K562 (cell line): ENCODE results near the gene RNF181. TPM values are rescaled to one million over a fixed set of nuclear protein-coding genes. Genes with fewer than 3 reads are reported as not detected.
A peak's percentile ranks its signal among the peaks of the same experiment; 100 is the strongest.

Experiments used
- BCLAF1 ChIP-seq, 2 experiments: fragments of 450-650 bp in 1 of 2; IDR thresholded peaks; 2 replicates each; pipeline ENCODE4 v1.6.1; 2011 to 2017; ENCODE audit warnings: low read depth in 2 of 2, antibody characterized with exemption in 1 of 2, borderline replicate concordance in 1 of 2, low read length in 1 of 2, mild to moderate bottlenecking in 1 of 2, mixed read lengths in 1 of 2; ENCODE audit not compliant: control insufficient read depth in 1 of 2
- CHD2 ChIP-seq: IDR thresholded peaks from 2 replicates; pipeline ENCODE4 v1.6.1; 2011; ENCODE audit warnings: low read depth, low read length
- E2F3 ChIP-seq: fragments of 250-450 bp; sonication (Bioruptor Pico); IDR thresholded peaks from 2 replicates; pipeline ENCODE4 v1.4.0; 2020; ENCODE audit warnings: mild to moderate bottlenecking
- GABPB2 ChIP-seq: fragments of 250-450 bp; sonication (Bioruptor Pico); conservative IDR thresholded peaks from 2 replicates; pipeline ENCODE4 v1.5.1; 2021; ENCODE audit warnings: mild to moderate bottlenecking
- HDAC1 ChIP-seq, 2 experiments: fragments of 450-650 bp; IDR thresholded peaks; 2 replicates each; pipeline ENCODE4 v1.6.1; 2016 to 2017; ENCODE audit warnings: inconsistent platforms in 1 of 2, mild to moderate bottlenecking in 1 of 2, moderate library complexity in 1 of 2
- KLF13 ChIP-seq: fragments of 450-650 bp; IDR thresholded peaks from 2 replicates; pipeline ENCODE4 v1.6.1; 2016; ENCODE audit warnings: missing genetic modification characterization, low read depth, mild to moderate bottlenecking, missing compliant biosample characterization, moderate library complexity, borderline replicate concordance
- NFATC3 ChIP-seq: fragments of 450-650 bp; IDR thresholded peaks from 2 replicates; pipeline ENCODE4 v1.6.1; 2017; ENCODE audit warnings: mild to moderate bottlenecking
- NR2C2 ChIP-seq, 2 experiments: fragments of 200-800 bp in 1 of 2; sonication (Bioruptor generic) in 1 of 2; sonication (generic) in 1 of 2; formaldehyde crosslinking in 1 of 2; IDR thresholded peaks; 2 replicates each; pipeline versions ENCODE4 v1.6.1 to v1.8.0; 2016 to 2022; ENCODE audit warnings: mild to moderate bottlenecking in 1 of 2, missing compliant biosample characterization in 1 of 2, missing genetic modification characterization in 1 of 2, missing genetic modification reagents in 1 of 2
- PHF20 ChIP-seq: fragments of 450-650 bp; IDR thresholded peaks from 2 replicates; pipeline ENCODE4 v1.6.1; 2018; ENCODE audit not compliant: partially characterized antibody
- PKNOX1 ChIP-seq: fragments of 450-650 bp; IDR thresholded peaks from 2 replicates; pipeline ENCODE4 v1.6.1; 2016
- POLR2AphosphoS5 ChIP-seq: IDR thresholded peaks from 2 replicates; pipeline ENCODE4 v1.6.1; 2011; ENCODE audit warnings: mild to moderate bottlenecking, low read depth, low read length, moderate library complexity; ENCODE audit not compliant: control insufficient read depth, insufficient read depth
- TEAD1 ChIP-seq, 2 experiments: fragments of 450-650 bp in 1 of 2; sonication (generic) in 1 of 2; formaldehyde crosslinking; IDR thresholded peaks; 2 replicates each; pipeline versions ENCODE4 v1.4.0 to v1.8.0; 2020 to 2022; ENCODE audit warnings: mild to moderate bottlenecking in 2 of 2, missing genetic modification reagents in 1 of 2
- TRIM24 ChIP-seq, 2 experiments: fragments of 450-650 bp; IDR thresholded peaks; 2 replicates each; pipeline ENCODE4 v1.6.1; 2016
- ZBTB12 ChIP-seq: fragments of 250-450 bp; sonication (Bioruptor Pico); IDR thresholded peaks from 2 replicates; pipeline ENCODE4 v1.4.0; 2020
- ZBTB34 ChIP-seq: fragments of 250-450 bp; sonication (Bioruptor Pico); IDR thresholded peaks from 2 replicates; pipeline ENCODE4 v1.8.0; 2021; ENCODE audit warnings: mild to moderate bottlenecking, moderate library complexity
- ZNF444 ChIP-seq: fragments of 250-450 bp; sonication (Bioruptor Pico); IDR thresholded peaks from 2 replicates; pipeline ENCODE4 v1.4.0; 2020; ENCODE audit warnings: mild to moderate bottlenecking, moderate library complexity
- ZNF586 ChIP-seq: fragments of 450-650 bp; formaldehyde crosslinking; conservative IDR thresholded peaks from 2 replicates; pipeline ENCODE4 v1.4.0; 2020; ENCODE audit warnings: mild to moderate bottlenecking, moderate library complexity
- ZNF696 ChIP-seq: fragments of 250-450 bp; sonication (Bioruptor Pico); conservative IDR thresholded peaks from 2 replicates; pipeline ENCODE4 v1.4.0; 2020; ENCODE audit warnings: mild to moderate bottlenecking, moderate library complexity
- ZNF830 ChIP-seq: fragments of 250-450 bp; sonication (Bioruptor Pico); IDR thresholded peaks from 2 replicates; pipeline ENCODE4 v1.5.0; 2021; ENCODE audit warnings: mild to moderate bottlenecking
- ZZZ3 ChIP-seq: fragments of 450-650 bp; IDR thresholded peaks from 2 replicates; pipeline ENCODE4 v1.6.1; 2016; ENCODE audit warnings: antibody characterized with exemption, mild to moderate bottlenecking, moderate library complexity
- polyA plus RNA-seq, 8 experiments: library from polyadenylated mRNA; depleted of rRNA in 4 of 8; stranded (reverse) in 5 of 8; unstranded in 3 of 8; fragments of >200 nt; fragmentation: Nextera tagmentation in 2 of 8; fragmentation: Illumina TruSeq in 1 of 8; extraction: Ambion mirVana in 2 of 8; extraction: Trizol in 1 of 8; gene quantifications; 2 replicates each; pipeline versions ENCODE4 v1.2.1 to v1.2.3, GENCODE V29; 2011 to 2014; ENCODE audit warnings: inconsistent platforms in 1 of 8, missing spikeins in 1 of 8
- total RNA-seq, 7 experiments: library from RNA; depleted of rRNA in 6 of 7; stranded (reverse); fragments of >200 nt in 6 of 7; fragmentation: Illumina TruSeq in 2 of 7; extraction: Trizol in 2 of 7; gene quantifications; 2 replicates each; pipeline versions ENCODE4 v1.2.1 to v1.2.3, GENCODE V29; 2011 to 2021; ENCODE audit warnings: low replicate concordance in 1 of 7

Gene RNF181
- total and polyA plus RNA-seq, 9 of the 15 experiments (the other 6 are each of a cell fraction or from before 2014, with no cell fraction given): 139 to 492 (median 253) TPM

- TF ChIP-seq TEAD1 (CRISPR knock-in tag; IDR thresholded peaks at IDR 0.05) (no peak), BCLAF1 (IDR thresholded peaks at IDR 0.05; ENCODE audit: borderline replicate concordance in 1 of 2, control insufficient read depth in 1 of 2, low read depth in 2 of 2, low read length in 1 of 2) (peak in 1 of 2 experiments; percentile 58; a peak in 2 of 4 replicates), ZNF586 (CRISPR knock-in tag) (no peak), KLF13 (tag) (no peak), ZNF444 (0 out of 2 replicates have a peak, but pooled peaks have one; percentile 43), ZBTB12 (CRISPR knock-in tag) (no peak), NR2C2 (CRISPR knock-in tag; IDR thresholded peaks at IDR 0.05) (no peak), NR2C2 (tag; IDR thresholded peaks at IDR 0.05) (0 out of 2 replicates have a peak, but pooled peaks have one; percentile 29), PKNOX1 (no peak), ZNF830 (no peak), POLR2AphosphoS5 (0 out of 2 replicates have a peak, but pooled peaks have one; percentile 52), E2F3 (CRISPR knock-in tag) (no peak), ZBTB34 (CRISPR knock-in tag) (no peak), NFATC3 (0 out of 2 replicates have a peak, but pooled peaks have one; percentile 24), HDAC1 (IDR thresholded peaks at IDR 0.05) (no peak), PHF20 (no peak), ZZZ3 (0 out of 2 replicates have a peak, but pooled peaks have one; percentile 17), ZNF696 (no peak; the same call in 1 of the 2 replicates), CHD2 (no peak; the same call in 1 of the 2 replicates), GABPB2 (CRISPR knock-in tag) (no peak), TRIM24 (IDR thresholded peaks at IDR 0.05) (no peak)
Measured at GRCh38 chr2:85545780-85546240, 49.7 kb upstream of the RNF181 start (continued).
